A549 (cell line): ENCODE data around the gene FUOM. TPM values are rescaled to one million over a fixed set of nuclear protein-coding genes. Genes with fewer than 3 reads are reported as not detected.

Experiments used
- ATAC-seq, 2 experiments: fragments of 200-7000 bp in 1 of 2; fragments of >200 bp in 1 of 2; cut with Nextera tagmentation in 1 of 2; cut with Tn5 transposase in 1 of 2; 3 replicates each; pipeline versions ENCODE4 v1.8.0 to v1.9.1; 2018 to 2020; ENCODE audit warnings: mild to moderate bottlenecking in 1 of 2, moderate library complexity in 1 of 2
- CTCF ChIA-PET: fragments of 300-600 bp; sonication (Branson Sonifier 250); formaldehyde crosslinking; extraction: SDS; loops from one replicate; lab custom pipeline; 2021; ENCODE audit warnings: antibody characterized with exemption, inconsistent platforms; lab: Yijun Ruan, JAX
- POLR2A ChIA-PET: fragments of 350-600 bp; formaldehyde crosslinking; extraction: SDS; loops from one replicate; lab custom pipeline; 2021; ENCODE audit warnings: antibody characterized with exemption, inconsistent platforms; lab: Yijun Ruan, JAX
- DNase-seq, 2 experiments: peaks; one replicate each; pipeline versions ENCODE4 v3.0.0 to v3.0.0-alpha.2; 2011 to 2016; ENCODE audit warnings: low read depth in 1 of 2, low spot score in 1 of 2
- FAIRE-seq: peaks from 2 replicates; lab custom pipeline; 2011; peaks lifted over from hg19 to GRCh38; lab: Jason Lieb, UNC
- H3K27ac ChIP-seq, 2 experiments: fragments of >200 bp; sonication (Bioruptor Twin); formaldehyde crosslinking; 3 replicates each; pipeline ENCODE4 v1.5.1; 2016 to 2017
- H3K4me1 ChIP-seq: fragments of >200 bp; sonication (Bioruptor Twin); formaldehyde crosslinking; 3 replicates; pipeline ENCODE4 v1.6.1; 2016
- H3K4me2 ChIP-seq: fragments of >200 bp; sonication (Bioruptor Twin); formaldehyde crosslinking; 3 replicates; pipeline ENCODE4 v1.6.1; 2016
- H3K4me3 ChIP-seq: fragments of >200 bp; sonication (Bioruptor Twin); formaldehyde crosslinking; 3 replicates; pipeline ENCODE4 v1.5.1; 2016
- H3K9me3 ChIP-seq: fragments of >200 bp; sonication (Bioruptor Twin); formaldehyde crosslinking; 3 replicates; pipeline ENCODE4 v1.6.1; 2016
- EHF ChIP-seq: fragments of 250-450 bp; sonication (Bioruptor Pico); IDR thresholded peaks from 2 replicates; pipeline ENCODE4 v1.5.0; 2020; ENCODE audit warnings: mild to moderate bottlenecking
- ESRRA ChIP-seq: fragments of 150-350 bp; IDR thresholded peaks from 2 replicates; pipeline ENCODE4 v1.6.1; 2014; ENCODE audit warnings: mild to moderate bottlenecking, low read length, borderline replicate concordance
- HEYL ChIP-seq: fragments of 250-450 bp; sonication (Bioruptor Pico); IDR thresholded peaks from 2 replicates; pipeline ENCODE4 v1.8.0; 2021; ENCODE audit warnings: mild to moderate bottlenecking, moderate library complexity
- HOXA7 ChIP-seq: fragments of 250-450 bp; sonication (Bioruptor Pico); IDR thresholded peaks from 2 replicates; pipeline ENCODE4 v1.5.0; 2020; ENCODE audit warnings: mild to moderate bottlenecking, moderate library complexity
- JUN ChIP-seq, 2 experiments: fragments of >200 bp; sonication (Bioruptor Twin); formaldehyde crosslinking; IDR thresholded peaks; 2 replicates in 1 of 2; 3 replicates in 1 of 2; pipeline ENCODE4 v1.6.1; 2016 to 2017
- KDM5A ChIP-seq: fragments of 200-600 bp; sonication (generic); IDR thresholded peaks from 2 replicates; pipeline ENCODE4 v1.6.1; 2016; ENCODE audit warnings: antibody characterized with exemption, mild to moderate bottlenecking
- MAFK ChIP-seq: fragments of 450-650 bp; IDR thresholded peaks from 2 replicates; pipeline ENCODE4 v1.6.1; 2014; ENCODE audit not compliant: partially characterized antibody
- NFE2L2 ChIP-seq: fragments of 150-350 bp; conservative IDR thresholded peaks from 2 replicates; pipeline ENCODE4 v1.6.1; 2014; ENCODE audit warnings: low read length
- NPAS2 ChIP-seq: fragments of 250-450 bp; sonication (Bioruptor Pico); IDR thresholded peaks from 2 replicates; pipeline ENCODE4 v1.8.0; 2022; ENCODE audit warnings: mild to moderate bottlenecking, moderate library complexity, borderline replicate concordance
- NR3C1 ChIP-seq: fragments of >200 bp; sonication (Bioruptor Twin); formaldehyde crosslinking; IDR thresholded peaks from 3 replicates; pipeline ENCODE4 v1.6.1; 2017
- PHF8 ChIP-seq: fragments of 200-600 bp; sonication (generic); IDR thresholded peaks from 2 replicates; pipeline ENCODE4 v1.6.1; 2016; ENCODE audit warnings: low read depth, mild to moderate bottlenecking, antibody characterized with exemption, moderate library complexity, borderline replicate concordance
- POLR2A ChIP-seq: IDR thresholded peaks from 2 replicates; pipeline ENCODE4 v1.6.1; 2012; ENCODE audit warnings: mild to moderate bottlenecking, low read length
- POLR2AphosphoS2 ChIP-seq: conservative IDR thresholded peaks from 2 replicates; pipeline ENCODE4 v1.6.1; 2012; ENCODE audit warnings: low read length, improper control_type of control experiment, inconsistent platforms
- RFX5 ChIP-seq: fragments of 450-650 bp; IDR thresholded peaks from 2 replicates; pipeline ENCODE4 v1.7.1; 2014; ENCODE audit warnings: antibody characterized with exemption, mild to moderate bottlenecking, moderate library complexity
- RNF2 ChIP-seq: fragments of 200-600 bp; sonication (generic); IDR thresholded peaks from 2 replicates; pipeline ENCODE4 v1.6.1; 2016; ENCODE audit warnings: low read depth, mild to moderate bottlenecking, antibody characterized with exemption, moderate library complexity, borderline replicate concordance
- SREBF2 ChIP-seq: fragments of 450-650 bp; IDR thresholded peaks from 2 replicates; pipeline ENCODE4 v1.6.1; 2014; ENCODE audit warnings: mild to moderate bottlenecking, moderate library complexity
- TP53 ChIP-seq: fragments of 250-450 bp; sonication (Bioruptor Pico); IDR thresholded peaks from 2 replicates; pipeline ENCODE4 v1.5.0; 2021; ENCODE audit warnings: mild to moderate bottlenecking, moderate library complexity
- WGBS: methylation state at CpG from one replicate; pipeline ENCODE4 v1.1.6; 2017; ENCODE audit errors: missing lambda C conversion rate; 5-methylcytosine and 5-hydroxymethylcytosine counted together
- polyA plus RNA-seq, 4 experiments: library from polyadenylated mRNA; depleted of rRNA in 3 of 4; stranded (reverse); fragments of >200 nt; fragmentation: RNase III in 1 of 4; extraction: RNeasy Plus Mini Kit Qiagen cat#74134 plus additional on column Dnase treatment in 1 of 4; gene quantifications; 2 replicates in 3 of 4; 3 replicates in 1 of 4; pipeline ENCODE4 v1.2.3, GENCODE V29; 2011 to 2017
- TF ChIP-seq, protein P1 (sequence below): fragments of >200 bp; sonication (Bioruptor Twin); formaldehyde crosslinking; IDR thresholded peaks from 3 replicates; pipeline ENCODE4 v1.5.1; 2016
- TF ChIP-seq, protein P2 (sequence below): fragments of >200 bp; sonication (Bioruptor Twin); formaldehyde crosslinking; IDR thresholded peaks from 3 replicates; pipeline ENCODE4 v1.6.1; 2016
- TF ChIP-seq, protein P3 (sequence below): fragments of 250-450 bp; sonication (Bioruptor Pico); IDR thresholded peaks from 2 replicates; pipeline ENCODE4 v1.5.0; 2021; ENCODE audit warnings: mild to moderate bottlenecking, moderate library complexity, borderline replicate concordance

FUOM gene
- polyA plus RNA-seq, 2 of the 4 experiments (the other 2 are of a cell fraction): 6.8 to 8.1 TPM

DNA sequence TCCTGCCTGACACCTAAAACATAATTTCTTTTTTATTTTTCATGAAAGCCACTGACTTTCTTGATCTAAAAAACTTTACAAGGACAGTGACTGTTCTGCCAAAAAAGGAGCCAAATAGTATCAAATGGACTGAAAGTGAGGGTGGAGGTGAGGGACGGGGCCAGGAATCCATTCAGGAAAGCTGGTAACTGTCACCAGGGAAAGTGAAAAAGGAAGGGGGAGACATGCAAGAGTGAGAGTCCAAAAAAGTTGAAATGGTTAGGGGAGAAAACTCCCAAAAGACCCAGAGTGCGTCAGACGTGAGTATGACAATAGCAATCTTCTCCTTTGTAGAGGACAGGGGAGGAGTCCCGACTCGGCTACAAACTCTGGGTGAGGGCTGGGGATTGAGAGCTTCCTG, 13.6 kb downstream of the FUOM start:
- Histone ChIP-seq H3K4me2 (no peak overlapping the region), H3K4me1 (peaks cover 7% of the 10 kb centered on the region; the same call in 2 of the 3 replicates), H3K4me3 (no peak overlapping the region), H3K9me3 (no peaks in the 10 kb centered on the region), H3K27ac (no peak overlapping the region)
- CTCF ChIA-PET: interaction anchor here (0.7 to 9.2 kb wide), 2 partner anchors 15 to 17 kb away, joined by 3 to 76 read pairs; no protein-coding TSS in a partner anchor
- TF ChIP-seq TP53 (CRISPR knock-in tag) (no peak), POLR2A (no peak)
- DNase-seq (no peak), FAIRE-seq (no peak), ATAC-seq (no peak)
- 82% methylated on average over 5 of the region's 5 CpGs for WGBS
- POLR2A ChIA-PET: interaction anchor here (0.6 to 1.4 kb wide), 2 partner anchors 13 to 897 kb away, joined by 3 read pairs; no protein-coding TSS in a partner anchor

DNA sequence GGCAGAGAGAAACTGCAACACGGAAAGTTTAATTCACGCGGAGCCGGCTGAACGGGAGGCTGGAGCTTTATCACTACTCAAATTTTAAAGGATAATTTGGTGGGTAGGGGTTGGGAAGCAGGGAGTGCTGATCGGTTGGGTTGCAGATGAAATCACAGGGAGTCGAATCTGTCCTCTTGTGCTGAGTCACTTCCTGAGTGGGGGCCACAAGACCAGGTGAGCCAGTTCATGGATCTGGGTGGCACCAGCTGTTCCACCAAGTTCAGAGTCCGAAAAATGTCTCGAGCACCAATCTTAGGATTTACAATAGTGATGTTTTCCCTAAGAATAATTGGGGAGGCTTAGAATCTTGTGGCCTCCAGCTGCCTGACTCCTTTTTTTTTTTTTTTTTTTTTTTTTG, 14.3 kb downstream of the FUOM start:
- 76% methylated on average over 9 of the region's 9 CpGs for WGBS
- Histone ChIP-seq H3K27ac (peak overlapping the region in 1 of 2 experiments; percentile 52; a peak in 3 of 6 replicates), H3K9me3 (no peaks in the 10 kb centered on the region), H3K4me3 (no peak overlapping the region), H3K4me1 (peaks cover 7% of the 10 kb centered on the region; the same call in 2 of the 3 replicates), H3K4me2 (no peak overlapping the region)
- FAIRE-seq (no peak), DNase-seq (no peak), ATAC-seq (no peak)
- ChIA-PET POLR2A (interaction anchor here (0.6 kb wide), 1 partner anchor 897 kb away, joined by 3 read pairs; no protein-coding TSS in a partner anchor), CTCF (interaction anchor here (0.7 to 9.2 kb wide), 2 partner anchors 15 to 18 kb away, joined by 3 to 76 read pairs; no protein-coding TSS in a partner anchor)
- no peak for TF ChIP-seq NR3C1
- TF ChIP-seq, protein P1, sequence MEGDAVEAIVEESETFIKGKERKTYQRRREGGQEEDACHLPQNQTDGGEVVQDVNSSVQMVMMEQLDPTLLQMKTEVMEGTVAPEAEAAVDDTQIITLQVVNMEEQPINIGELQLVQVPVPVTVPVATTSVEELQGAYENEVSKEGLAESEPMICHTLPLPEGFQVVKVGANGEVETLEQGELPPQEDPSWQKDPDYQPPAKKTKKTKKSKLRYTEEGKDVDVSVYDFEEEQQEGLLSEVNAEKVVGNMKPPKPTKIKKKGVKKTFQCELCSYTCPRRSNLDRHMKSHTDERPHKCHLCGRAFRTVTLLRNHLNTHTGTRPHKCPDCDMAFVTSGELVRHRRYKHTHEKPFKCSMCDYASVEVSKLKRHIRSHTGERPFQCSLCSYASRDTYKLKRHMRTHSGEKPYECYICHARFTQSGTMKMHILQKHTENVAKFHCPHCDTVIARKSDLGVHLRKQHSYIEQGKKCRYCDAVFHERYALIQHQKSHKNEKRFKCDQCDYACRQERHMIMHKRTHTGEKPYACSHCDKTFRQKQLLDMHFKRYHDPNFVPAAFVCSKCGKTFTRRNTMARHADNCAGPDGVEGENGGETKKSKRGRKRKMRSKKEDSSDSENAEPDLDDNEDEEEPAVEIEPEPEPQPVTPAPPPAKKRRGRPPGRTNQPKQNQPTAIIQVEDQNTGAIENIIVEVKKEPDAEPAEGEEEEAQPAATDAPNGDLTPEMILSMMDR: no peak
- no peak for TF ChIP-seq SREBF2
- no peak for TF ChIP-seq HEYL
- no peak for TF ChIP-seq NFE2L2
- no peak for TF ChIP-seq POLR2AphosphoS2
- TF ChIP-seq, protein P2, sequence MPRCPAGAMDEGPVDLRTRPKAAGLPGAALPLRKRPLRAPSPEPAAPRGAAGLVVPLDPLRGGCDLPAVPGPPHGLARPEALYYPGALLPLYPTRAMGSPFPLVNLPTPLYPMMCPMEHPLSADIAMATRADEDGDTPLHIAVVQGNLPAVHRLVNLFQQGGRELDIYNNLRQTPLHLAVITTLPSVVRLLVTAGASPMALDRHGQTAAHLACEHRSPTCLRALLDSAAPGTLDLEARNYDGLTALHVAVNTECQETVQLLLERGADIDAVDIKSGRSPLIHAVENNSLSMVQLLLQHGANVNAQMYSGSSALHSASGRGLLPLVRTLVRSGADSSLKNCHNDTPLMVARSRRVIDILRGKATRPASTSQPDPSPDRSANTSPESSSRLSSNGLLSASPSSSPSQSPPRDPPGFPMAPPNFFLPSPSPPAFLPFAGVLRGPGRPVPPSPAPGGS: no peak
- no peak for TF ChIP-seq NPAS2
- no peak for TF ChIP-seq TP53 (CRISPR knock-in tag)

DNA sequence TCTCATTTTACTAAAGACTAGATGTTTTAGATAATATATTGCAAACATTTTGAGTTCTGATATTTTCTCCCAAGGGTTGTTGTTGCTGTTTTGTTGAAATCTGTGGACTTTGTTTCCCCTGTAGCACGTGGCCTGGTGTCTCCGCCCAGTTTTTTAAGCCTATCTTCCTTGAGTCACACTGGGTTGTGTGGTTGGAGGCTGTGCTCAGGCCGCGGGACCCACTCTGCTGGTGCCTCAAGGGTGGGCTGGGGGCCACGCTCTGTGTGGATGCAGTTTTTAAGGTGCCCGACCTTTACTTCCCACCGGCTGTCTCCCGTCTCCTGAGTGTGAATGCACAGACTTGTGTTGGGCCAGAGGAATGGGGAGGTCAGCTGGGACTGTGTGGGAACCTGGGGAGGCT, 14.9 kb downstream of the FUOM start:
- POLR2A ChIA-PET: no interaction called here
- TF ChIP-seq, protein P3, sequence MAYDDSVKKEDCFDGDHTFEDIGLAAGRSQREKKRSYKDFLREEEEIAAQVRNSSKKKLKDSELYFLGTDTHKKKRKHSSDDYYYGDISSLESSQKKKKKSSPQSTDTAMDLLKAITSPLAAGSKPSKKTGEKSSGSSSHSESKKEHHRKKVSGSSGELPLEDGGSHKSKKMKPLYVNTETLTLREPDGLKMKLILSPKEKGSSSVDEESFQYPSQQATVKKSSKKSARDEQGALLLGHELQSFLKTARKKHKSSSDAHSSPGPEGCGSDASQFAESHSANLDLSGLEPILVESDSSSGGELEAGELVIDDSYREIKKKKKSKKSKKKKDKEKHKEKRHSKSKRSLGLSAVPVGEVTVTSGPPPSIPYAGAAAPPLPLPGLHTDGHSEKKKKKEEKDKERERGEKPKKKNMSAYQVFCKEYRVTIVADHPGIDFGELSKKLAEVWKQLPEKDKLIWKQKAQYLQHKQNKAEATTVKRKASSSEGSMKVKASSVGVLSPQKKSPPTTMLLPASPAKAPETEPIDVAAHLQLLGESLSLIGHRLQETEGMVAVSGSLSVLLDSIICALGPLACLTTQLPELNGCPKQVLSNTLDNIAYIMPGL (CRISPR knock-in tag): no peak
- TF ChIP-seq JUN (IDR thresholded peaks at IDR 0.05) (no peak), HOXA7 (CRISPR knock-in tag) (no peak), RNF2 (no peak), MAFK (no peak), PHF8 (no peak), RFX5 (no peak), EHF (no peak), KDM5A (no peak), ESRRA (no peak)
- TF ChIP-seq, all 56 proteins: peak for 0
- Histone ChIP-seq H3K4me1 (peaks cover 5% of the 10 kb centered on the region; the same call in 2 of the 3 replicates), H3K4me3 (no peak overlapping the region), H3K27ac (peak overlapping the region in 1 of 2 experiments; percentile 52; a peak in 3 of 6 replicates), H3K4me2 (no peak overlapping the region), H3K9me3 (no peaks in the 10 kb centered on the region)
- ATAC-seq: no peak
- WGBS: 94% methylated on average over 8 of the region's 8 CpGs
- CTCF ChIA-PET: interaction anchor here (9.2 kb wide), 1 partner anchor 14 kb away, joined by 76 read pairs; no protein-coding TSS in a partner anchor
- FAIRE-seq: no peak
- no peak for DNase-seq
